K562 (cell line): ENCODE data around the gene RHOV. TPM values are rescaled to one million over a fixed set of nuclear protein-coding genes. Genes with fewer than 3 reads are reported as not detected.
A peak's percentile ranks its signal among the peaks of the same experiment; 100 is the strongest.

Source experiments
- ATAC-seq: fragments of 200-7000 bp; cut with Tn5 transposase; 3 replicates; pipeline ENCODE4 v1.9.1; 2020; ENCODE audit warnings: moderate library complexity
- BruUV-seq: library from RNA; stranded (reverse); fragments of 400-500 nt; replicated peaks from 2 replicates; lab custom pipeline; 2021; lab: Mats Ljungman, UMichigan
- CTCF ChIA-PET: fragments of 300-600 bp; formaldehyde crosslinking; extraction: SDS; loops from one replicate; lab custom pipeline; 2021; ENCODE audit warnings: low intra/inter-chr PET ratio; lab: Yijun Ruan, JAX
- POLR2A ChIA-PET: fragments of 300-600, 350-650 bp; sonication (Branson Sonifier 250); formaldehyde crosslinking; extraction: SDS; loops from one replicate; lab custom pipeline; 2021; ENCODE audit warnings: antibody characterized with exemption, inconsistent platforms; lab: Yijun Ruan, JAX
- DNase-seq, 4 experiments: peaks; one replicate each; pipeline versions ENCODE4 v3.0.0 to v3.0.0-alpha.2; 2011 to 2018; ENCODE audit warnings: low spot score in 3 of 4, mixed read lengths in 3 of 4; ENCODE audit errors: extremely low read depth in 1 of 4
- FAIRE-seq: peaks from 2 replicates; lab custom pipeline; 2011; peaks lifted over from hg19 to GRCh38; lab: Jason Lieb, UNC
- H2AFZ ChIP-seq: 2 replicates; pipeline ENCODE4 v1.6.0; 2011; ENCODE audit warnings: low read depth, low read length, control low read depth, inconsistent platforms
- H3K27ac ChIP-seq: fragments of 200-600 bp; 3 replicates; pipeline ENCODE4 v1.8.0; 2011; ENCODE audit warnings: low read depth, mild to moderate bottlenecking, control low read depth, inconsistent platforms, low read length, moderate library complexity, mixed read lengths; ENCODE audit errors: extremely low read depth
- H3K27me3 ChIP-seq, 2 experiments: fragments of 300-600 bp in 1 of 2; 2 replicates in 1 of 2; 3 replicates in 1 of 2; pipeline versions ENCODE4 v1.6.0 to v1.8.0; 2011; ENCODE audit warnings: inconsistent platforms in 2 of 2, low read length in 2 of 2, mild to moderate bottlenecking in 1 of 2, mixed read lengths in 1 of 2, moderate library complexity in 1 of 2; ENCODE audit not compliant: control insufficient read depth in 2 of 2, insufficient read depth in 2 of 2
- H3K36me3 ChIP-seq: fragments of 300-600 bp; 3 replicates; pipeline ENCODE4 v1.8.0; 2011; ENCODE audit warnings: mild to moderate bottlenecking, low read length, inconsistent platforms; ENCODE audit not compliant: control insufficient read depth, insufficient read depth
- H3K4me1 ChIP-seq, 2 experiments: fragments of 200-600 bp in 1 of 2; replicated peaks in 1 of 2; 2 replicates in 1 of 2; 3 replicates in 1 of 2; pipeline versions ENCODE4 v1.5.1 to v1.8.0; 2011; ENCODE audit warnings: inconsistent platforms in 2 of 2, low read length in 2 of 2, mild to moderate bottlenecking in 1 of 2, mixed read lengths in 1 of 2, moderate library complexity in 1 of 2; ENCODE audit not compliant: control insufficient read depth in 2 of 2, insufficient read depth in 2 of 2
- H3K4me2 ChIP-seq: 2 replicates; pipeline ENCODE4 v1.6.1; 2011; ENCODE audit warnings: low read length, control low read depth, inconsistent platforms, mixed read lengths; ENCODE audit not compliant: insufficient read depth
- H3K4me3 ChIP-seq: fragments of 200-600 bp; sonication (generic), shearing (Covaris generic); 2 replicates; pipeline ENCODE4 v1.5.1; 2016; ENCODE audit warnings: control low read depth, inconsistent platforms
- H3K79me2 ChIP-seq: fragments of 200-600 bp; 3 replicates; pipeline ENCODE4 v1.8.0; 2011; ENCODE audit warnings: low read length, inconsistent platforms; ENCODE audit not compliant: control insufficient read depth, insufficient read depth
- H3K9ac ChIP-seq, 2 experiments: 2 replicates each; pipeline versions ENCODE4 v1.6.0 to v1.6.1; 2011; ENCODE audit warnings: low read depth in 2 of 2, low read length in 2 of 2, control low read depth in 1 of 2, inconsistent platforms in 1 of 2, mild to moderate bottlenecking in 1 of 2, mixed read lengths in 1 of 2; ENCODE audit not compliant: insufficient read depth in 1 of 2
- H3K9me1 ChIP-seq: one replicate; pipeline ENCODE4 v1.6.0; 2011; ENCODE audit warnings: inconsistent platforms, mild to moderate bottlenecking, low read length, moderate library complexity; ENCODE audit not compliant: control insufficient read depth, insufficient read depth
- H3K9me3 ChIP-seq: replicated peaks from 2 replicates; pipeline ENCODE4 v1.5.1; 2011; ENCODE audit warnings: low read depth, low read length, inconsistent platforms; ENCODE audit not compliant: control insufficient read depth, insufficient read depth
- H4K20me1 ChIP-seq: replicated peaks from 2 replicates; pipeline ENCODE4 v1.6.1; 2011; ENCODE audit warnings: low read length, inconsistent platforms, mixed read lengths; ENCODE audit not compliant: control insufficient read depth, insufficient read depth
- ARID1B ChIP-seq: fragments of 450-650 bp; IDR thresholded peaks from 2 replicates; pipeline ENCODE4 v1.6.1; 2016; ENCODE audit warnings: antibody characterized with exemption, mild to moderate bottlenecking, inconsistent platforms
- CBFA2T3 ChIP-seq: fragments of 450-650 bp; IDR thresholded peaks from 2 replicates; pipeline ENCODE4 v1.6.1; 2017
- EP300 ChIP-seq: IDR thresholded peaks from 2 replicates; pipeline ENCODE4 v1.6.1; 2012; ENCODE audit warnings: low read length, improper control_type of control experiment
- FOXA1 ChIP-seq: fragments of 450-650 bp; IDR thresholded peaks from 2 replicates; pipeline ENCODE4 v1.6.1; 2016; ENCODE audit warnings: mild to moderate bottlenecking, borderline replicate concordance
- FOXA3 ChIP-seq, 2 experiments: fragments of 450-650 bp in 1 of 2; sonication (generic) in 1 of 2; formaldehyde crosslinking; IDR thresholded peaks in 1 of 2; conservative IDR thresholded peaks in 1 of 2; 2 replicates each; pipeline versions ENCODE4 v1.4.0 to v1.8.0; 2020 to 2022; ENCODE audit warnings: mild to moderate bottlenecking in 2 of 2, missing genetic modification reagents in 1 of 2
- LEF1 ChIP-seq: fragments of 450-650 bp; IDR thresholded peaks from 2 replicates; pipeline ENCODE4 v1.6.1; 2016; ENCODE audit warnings: mild to moderate bottlenecking
- MEIS2 ChIP-seq: fragments of 450-650 bp; IDR thresholded peaks from 2 replicates; pipeline ENCODE4 v1.6.1; 2014; ENCODE audit warnings: mild to moderate bottlenecking; ENCODE audit not compliant: partially characterized antibody
- MTA2 ChIP-seq: fragments of 450-650 bp; IDR thresholded peaks from 2 replicates; pipeline ENCODE4 v1.6.1; 2016; ENCODE audit warnings: low read depth
- NFATC3 ChIP-seq: fragments of 450-650 bp; IDR thresholded peaks from 2 replicates; pipeline ENCODE4 v1.6.1; 2017; ENCODE audit warnings: mild to moderate bottlenecking
- PKNOX1 ChIP-seq: fragments of 450-650 bp; IDR thresholded peaks from 2 replicates; pipeline ENCODE4 v1.6.1; 2016
- SMARCE1 ChIP-seq: fragments of 450-650 bp; IDR thresholded peaks from 2 replicates; pipeline ENCODE4 v1.7.1; 2016; ENCODE audit warnings: mild to moderate bottlenecking
- SOX6 ChIP-seq: fragments of 450-650 bp; IDR thresholded peaks from 2 replicates; pipeline ENCODE4 v1.6.1; 2014; ENCODE audit warnings: mild to moderate bottlenecking
- TAF15 ChIP-seq: fragments of 200-400 bp; formaldehyde crosslinking; IDR thresholded peaks from 2 replicates; pipeline ENCODE4 v1.6.1; 2017; ENCODE audit warnings: mild to moderate bottlenecking, low read depth, low read length, moderate library complexity
- TCF3 ChIP-seq: sonication (generic); formaldehyde crosslinking; IDR thresholded peaks from 2 replicates; pipeline ENCODE4 v1.4.0; 2020; ENCODE audit warnings: mild to moderate bottlenecking, missing genetic modification reagents
- TEAD4 ChIP-seq, 2 experiments: sonication (generic) in 1 of 2; formaldehyde crosslinking in 1 of 2; IDR thresholded peaks; 2 replicates each; pipeline versions ENCODE4 v1.6.1 to v1.8.0; 2012 to 2022; ENCODE audit warnings: borderline replicate concordance in 1 of 2, inconsistent platforms in 1 of 2, low read length in 1 of 2, mild to moderate bottlenecking in 1 of 2, missing genetic modification reagents in 1 of 2
- TFAP4 ChIP-seq: sonication (generic); formaldehyde crosslinking; IDR thresholded peaks from 2 replicates; pipeline ENCODE4 v1.8.0; 2022; ENCODE audit warnings: missing genetic modification reagents, mild to moderate bottlenecking, moderate library complexity, borderline replicate concordance
- ZFX ChIP-seq: sonication (generic); formaldehyde crosslinking; IDR thresholded peaks from 2 replicates; pipeline ENCODE4 v1.8.0; 2022; ENCODE audit warnings: mild to moderate bottlenecking, missing genetic modification reagents, moderate library complexity
- WGBS: fragments of 100-300 bp; shearing (Covaris generic); methylation state at CpG from one replicate; pipeline ENCODE4 v1.1.6; 2016; ENCODE audit warnings: low coverage, mixed read lengths; ENCODE audit not compliant: insufficient coverage; ENCODE audit errors: missing lambda C conversion rate; 5-methylcytosine and 5-hydroxymethylcytosine counted together
- in situ Hi-C: fragments of 300-500 bp; cut with MboI; formaldehyde crosslinking; loops from 4 replicates; pipeline ENCODE4 v1.15.0; 2018; ENCODE audit warnings: inconsistent platforms, mixed read lengths
- intact Hi-C: fragments of 100-400 bp; cut with micrococcal nuclease; formaldehyde crosslinking; loops from 2 replicates; pipeline ENCODE4 v1.14.2; 2022
- polyA plus RNA-seq, 8 experiments: library from polyadenylated mRNA; depleted of rRNA in 4 of 8; stranded (reverse) in 5 of 8; unstranded in 3 of 8; fragments of >200 nt; fragmentation: Nextera tagmentation in 2 of 8; fragmentation: Illumina TruSeq in 1 of 8; extraction: Ambion mirVana in 2 of 8; extraction: Trizol in 1 of 8; gene quantifications; 2 replicates each; pipeline versions ENCODE4 v1.2.1 to v1.2.3, GENCODE V29; 2011 to 2014; ENCODE audit warnings: inconsistent platforms in 1 of 8, missing spikeins in 1 of 8
- total RNA-seq, 7 experiments: library from RNA; depleted of rRNA in 6 of 7; stranded (reverse); fragments of >200 nt in 6 of 7; fragmentation: Illumina TruSeq in 2 of 7; extraction: Trizol in 2 of 7; gene quantifications; 2 replicates each; pipeline versions ENCODE4 v1.2.1 to v1.2.3, GENCODE V29; 2011 to 2021; ENCODE audit warnings: low replicate concordance in 1 of 7
- TF ChIP-seq, protein P1 (sequence below): fragments of 200-800 bp; sonication (Bioruptor generic); IDR thresholded peaks from 2 replicates; pipeline ENCODE4 v1.6.1; 2017; ENCODE audit warnings: missing genetic modification characterization, missing compliant biosample characterization
- TF ChIP-seq, protein P2 (sequence below): fragments of 450-650 bp; conservative IDR thresholded peaks from 2 replicates; pipeline ENCODE4 v1.6.1; 2016; ENCODE audit warnings: missing genetic modification characterization, low read depth, mild to moderate bottlenecking, control low read depth, missing compliant biosample characterization

Gene RHOV
- total and polyA plus RNA-seq, 9 of the 15 experiments (the other 6 are each of a cell fraction or from before 2014, with no cell fraction given) = 0.08 to 2.0 (median 1.1) TPM

- no peak overlapping the region for H3K4me2 ChIP-seq
- in situ Hi-C loops = no loop called here
- intact Hi-C loops = no loop called here
- peaks cover 4% of the 10 kb centered on the region for H4K20me1 ChIP-seq
- peak; percentile 79 for FAIRE-seq
- WGBS = 25% methylated on average over 2 of the region's 2 CpGs
- peak overlapping the region; percentile 56 for H2AFZ ChIP-seq
- POLR2A ChIA-PET = interaction anchor here (1.0 kb wide), 1 partner anchor 85 kb away, joined by 3 read pairs; no protein-coding TSS in a partner anchor
- H3K27me3 ChIP-seq = no peaks in the 10 kb centered on the region
- CTCF ChIA-PET = no interaction called here
- no peak for ATAC-seq
- H3K9me1 ChIP-seq = no peaks in the 10 kb centered on the region
- H3K4me1 ChIP-seq = peaks cover 5 to 21% of the 10 kb centered on the region in 2 experiments; a peak in 4 of 5 replicates
- no TSS peak for BruUV-seq
- no peak overlapping the region; a peak in 1 of 4 replicates for H3K9ac ChIP-seq
- no peak overlapping the region for H3K4me3 ChIP-seq
- no peak for DNase-seq
- no peaks in the 10 kb centered on the region for H3K9me3 ChIP-seq
- H3K79me2 ChIP-seq = no peaks in the 10 kb centered on the region
- H3K27ac ChIP-seq = no peak overlapping the region
- H3K36me3 ChIP-seq = no peaks in the 10 kb centered on the region
- TF ChIP-seq TAF15 (no peak), MEIS2 (peak; percentile 27), FOXA1 (0 out of 2 replicates have a peak, but pooled peaks have one; percentile 44), ZFX (CRISPR knock-in tag) (no peak), EP300 (0 out of 2 replicates have a peak, but pooled peaks have one; percentile 44), PKNOX1 (peak; percentile 22; the same call in 1 of the 2 replicates), TFAP4 (CRISPR knock-in tag) (0 out of 2 replicates have a peak, but pooled peaks have one; percentile 25), SMARCE1 (peak; percentile 56; the same call in 1 of the 2 replicates), TEAD4 (IDR thresholded peaks at IDR 0.05; ENCODE audit: low read length) (peak; percentile 47; the same call in 1 of the 2 replicates), TEAD4 (CRISPR knock-in tag; IDR thresholded peaks at IDR 0.05; ENCODE audit: borderline replicate concordance) (no peak), CBFA2T3 (peak; percentile 38; the same call in 1 of the 2 replicates), ARID1B (peak; percentile 76), TCF3 (CRISPR knock-in tag) (peak; percentile 64), LEF1 (peak; percentile 54; the same call in 1 of the 2 replicates), MTA2 (peak; percentile 66), SOX6 (peak; percentile 76), FOXA3 (CRISPR knock-in tag; conservative IDR thresholded peaks at IDR 0.05 in 1 of 2, IDR thresholded peaks at IDR 0.05 in 1 of 2) (peak; percentile 97 to 100), NFATC3 (no peak)
- TF ChIP-seq, protein P1, sequence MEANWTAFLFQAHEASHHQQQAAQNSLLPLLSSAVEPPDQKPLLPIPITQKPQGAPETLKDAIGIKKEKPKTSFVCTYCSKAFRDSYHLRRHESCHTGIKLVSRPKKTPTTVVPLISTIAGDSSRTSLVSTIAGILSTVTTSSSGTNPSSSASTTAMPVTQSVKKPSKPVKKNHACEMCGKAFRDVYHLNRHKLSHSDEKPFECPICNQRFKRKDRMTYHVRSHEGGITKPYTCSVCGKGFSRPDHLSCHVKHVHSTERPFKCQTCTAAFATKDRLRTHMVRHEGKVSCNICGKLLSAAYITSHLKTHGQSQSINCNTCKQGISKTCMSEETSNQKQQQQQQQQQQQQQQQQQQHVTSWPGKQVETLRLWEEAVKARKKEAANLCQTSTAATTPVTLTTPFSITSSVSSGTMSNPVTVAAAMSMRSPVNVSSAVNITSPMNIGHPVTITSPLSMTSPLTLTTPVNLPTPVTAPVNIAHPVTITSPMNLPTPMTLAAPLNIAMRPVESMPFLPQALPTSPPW (CRISPR knock-in tag) = peak; percentile 37; the same call in 1 of the 2 replicates
- TF ChIP-seq, protein P2, sequence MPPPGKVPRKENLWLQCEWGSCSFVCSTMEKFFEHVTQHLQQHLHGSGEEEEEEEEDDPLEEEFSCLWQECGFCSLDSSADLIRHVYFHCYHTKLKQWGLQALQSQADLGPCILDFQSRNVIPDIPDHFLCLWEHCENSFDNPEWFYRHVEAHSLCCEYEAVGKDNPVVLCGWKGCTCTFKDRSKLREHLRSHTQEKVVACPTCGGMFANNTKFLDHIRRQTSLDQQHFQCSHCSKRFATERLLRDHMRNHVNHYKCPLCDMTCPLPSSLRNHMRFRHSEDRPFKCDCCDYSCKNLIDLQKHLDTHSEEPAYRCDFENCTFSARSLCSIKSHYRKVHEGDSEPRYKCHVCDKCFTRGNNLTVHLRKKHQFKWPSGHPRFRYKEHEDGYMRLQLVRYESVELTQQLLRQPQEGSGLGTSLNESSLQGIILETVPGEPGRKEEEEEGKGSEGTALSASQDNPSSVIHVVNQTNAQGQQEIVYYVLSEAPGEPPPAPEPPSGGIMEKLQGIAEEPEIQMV (tag) = no peak
These were observed 43.1 kb downstream of the RHOV start for GRCh38 chr15:40830884-40831283.
